Hippocampal formation (tissue), 2 donors: ENCODE data around the gene PNMA6E.
"Not testable (repeated sequence)": the region's sequence is repeated elsewhere in the genome, so short reads cannot be mapped to it uniquely, and the experiment has no call there.

Experiments used
- DNase-seq, 2 donors: peaks; one replicate each; lab custom pipeline; 2025; lab: John Stamatoyannopoulos, UW

Gene PNMA6E

GRCh38 chrX:153408221-153408721 is 7.1 kb upstream of the PNMA6E start:
- no peak for DNase-seq

GRCh38 chrX:153407736-153408135 is 6.6 kb upstream of the PNMA6E start:
- no peak for DNase-seq

- DNase-seq, result no peak
These were observed 5.8 kb upstream of the PNMA6E start for GRCh38 chrX:153406903-153407302.

- no peak for DNase-seq
These were observed 4.9 kb upstream of the PNMA6E start for GRCh38 chrX:153406011-153406410.

- DNase-seq, result no peak
These were observed 4.3 kb upstream of the PNMA6E start for GRCh38 chrX:153405426-153405825.

- not testable (repeated sequence) for DNase-seq
These were observed 3.2 kb upstream of the PNMA6E start for GRCh38 chrX:153404333-153404732.

- no peak for DNase-seq
These were observed 711 bp downstream of the PNMA6E start for GRCh38 chrX:153400146-153401132.

GRCh38 chrX:153398275-153398960 is 2.7 kb downstream of the PNMA6E start:
- no peak for DNase-seq

GRCh38 chrX:153397256-153397960 is 3.7 kb downstream of the PNMA6E start:
- no peak for DNase-seq

GRCh38 chrX:153396320-153397195 is 4.6 kb downstream of the PNMA6E start:
- DNase-seq, result no peak

- no peak for DNase-seq
These were observed 5.4 kb downstream of the PNMA6E start for GRCh38 chrX:153395613-153396319.

- no peak for DNase-seq
These were observed 6.5 kb downstream of the PNMA6E start for GRCh38 chrX:153394612-153395011.

GRCh38 chrX:153392642-153393321 is 8.4 kb downstream of the PNMA6E start:
- DNase-seq, result no peak

- DNase-seq, result not testable (repeated sequence)
These were observed 11.7 kb downstream of the PNMA6E start for GRCh38 chrX:153389460-153389768.

GRCh38 chrX:153388722-153389459 is 12.3 kb downstream of the PNMA6E start:
- DNase-seq, result no peak

GRCh38 chrX:153387987-153388721 is 13.0 kb downstream of the PNMA6E start:
- no peak for DNase-seq

GRCh38 chrX:153387345-153387744 is 13.8 kb downstream of the PNMA6E start:
- DNase-seq, result no peak

- DNase-seq, result no peak
These were observed 15.1 kb downstream of the PNMA6E start for GRCh38 chrX:153386097-153386496.

- DNase-seq, result not testable (repeated sequence)
These were observed 16.2 kb downstream of the PNMA6E start for GRCh38 chrX:153384973-153385372.
